Neutrophil (primary cell): ENCODE data around the gene PODXL.

Source experiments
- H3K27ac ChIP-seq: fragments of 200-600 bp; sonication (generic); 2 replicates; pipeline ENCODE4 v1.5.1; 2016; ENCODE audit warnings: mild to moderate bottlenecking, moderate library complexity
- H3K27me3 ChIP-seq: fragments of 200-600 bp; sonication (generic); 2 replicates; pipeline ENCODE4 v1.6.0; 2016; ENCODE audit warnings: mild to moderate bottlenecking
- H3K36me3 ChIP-seq: fragments of 200-600 bp; sonication (generic); 2 replicates; pipeline ENCODE4 v1.5.1; 2017
- H3K4me1 ChIP-seq, 2 experiments: fragments of 200-600 bp in 1 of 2; sonication (generic) in 1 of 2; 1 replicate in 1 of 2; 2 replicates in 1 of 2; pipeline versions ENCODE4 v1.5.1 to v1.6.1; 2013 to 2016; ENCODE audit warnings: low read depth in 1 of 2, low read length in 1 of 2, mild to moderate bottlenecking in 1 of 2, moderate library complexity in 1 of 2; ENCODE audit not compliant: control insufficient read depth in 1 of 2, insufficient read depth in 1 of 2
- H3K4me3 ChIP-seq, 2 experiments: fragments of 200-600 bp in 1 of 2; sonication (generic) in 1 of 2; 1 replicate in 1 of 2; 2 replicates in 1 of 2; pipeline ENCODE4 v1.5.1; 2013 to 2016; ENCODE audit warnings: low read depth in 1 of 2, low read length in 1 of 2, mild to moderate bottlenecking in 1 of 2, moderate library complexity in 1 of 2
- H3K9me3 ChIP-seq: fragments of 200-600 bp; sonication (generic); 2 replicates; pipeline ENCODE4 v1.5.1; 2016
- TF ChIP-seq, protein P1 (sequence below): fragments of 200-600 bp; sonication (generic); IDR thresholded peaks from 2 replicates; pipeline ENCODE4 v1.5.1; 2016; ENCODE audit warnings: antibody characterized with exemption

PODXL gene

DNA sequence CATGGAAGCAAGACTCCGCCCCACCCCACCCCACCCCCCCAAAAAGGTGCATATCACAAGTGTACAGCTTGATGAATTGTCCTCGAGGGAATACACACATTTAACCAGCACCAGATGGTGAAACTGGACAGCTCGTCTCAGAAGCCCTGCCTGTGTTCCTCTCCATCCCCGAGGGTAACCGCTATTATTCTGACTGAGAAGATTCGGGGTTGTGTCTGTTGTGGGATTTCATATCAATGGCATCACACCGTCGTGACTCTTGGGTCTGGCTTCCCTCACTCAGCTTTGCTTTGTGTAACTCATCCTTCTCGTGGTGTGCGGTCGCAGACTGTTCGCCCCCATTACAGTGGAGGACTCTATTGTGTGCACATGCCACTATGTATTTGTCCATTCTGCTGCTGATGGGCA lies 18.9 kb downstream of the PODXL start:
- Histone ChIP-seq H3K27me3 (no peaks in the 10 kb centered on the region), H3K9me3 (no peaks in the 10 kb centered on the region), H3K4me1 (no peaks in the 10 kb centered on the region), H3K36me3 (no peaks in the 10 kb centered on the region), H3K27ac (no peak overlapping the region), H3K4me3 (no peak overlapping the region)
- TF ChIP-seq, protein P1, sequence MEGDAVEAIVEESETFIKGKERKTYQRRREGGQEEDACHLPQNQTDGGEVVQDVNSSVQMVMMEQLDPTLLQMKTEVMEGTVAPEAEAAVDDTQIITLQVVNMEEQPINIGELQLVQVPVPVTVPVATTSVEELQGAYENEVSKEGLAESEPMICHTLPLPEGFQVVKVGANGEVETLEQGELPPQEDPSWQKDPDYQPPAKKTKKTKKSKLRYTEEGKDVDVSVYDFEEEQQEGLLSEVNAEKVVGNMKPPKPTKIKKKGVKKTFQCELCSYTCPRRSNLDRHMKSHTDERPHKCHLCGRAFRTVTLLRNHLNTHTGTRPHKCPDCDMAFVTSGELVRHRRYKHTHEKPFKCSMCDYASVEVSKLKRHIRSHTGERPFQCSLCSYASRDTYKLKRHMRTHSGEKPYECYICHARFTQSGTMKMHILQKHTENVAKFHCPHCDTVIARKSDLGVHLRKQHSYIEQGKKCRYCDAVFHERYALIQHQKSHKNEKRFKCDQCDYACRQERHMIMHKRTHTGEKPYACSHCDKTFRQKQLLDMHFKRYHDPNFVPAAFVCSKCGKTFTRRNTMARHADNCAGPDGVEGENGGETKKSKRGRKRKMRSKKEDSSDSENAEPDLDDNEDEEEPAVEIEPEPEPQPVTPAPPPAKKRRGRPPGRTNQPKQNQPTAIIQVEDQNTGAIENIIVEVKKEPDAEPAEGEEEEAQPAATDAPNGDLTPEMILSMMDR: no peak

DNA sequence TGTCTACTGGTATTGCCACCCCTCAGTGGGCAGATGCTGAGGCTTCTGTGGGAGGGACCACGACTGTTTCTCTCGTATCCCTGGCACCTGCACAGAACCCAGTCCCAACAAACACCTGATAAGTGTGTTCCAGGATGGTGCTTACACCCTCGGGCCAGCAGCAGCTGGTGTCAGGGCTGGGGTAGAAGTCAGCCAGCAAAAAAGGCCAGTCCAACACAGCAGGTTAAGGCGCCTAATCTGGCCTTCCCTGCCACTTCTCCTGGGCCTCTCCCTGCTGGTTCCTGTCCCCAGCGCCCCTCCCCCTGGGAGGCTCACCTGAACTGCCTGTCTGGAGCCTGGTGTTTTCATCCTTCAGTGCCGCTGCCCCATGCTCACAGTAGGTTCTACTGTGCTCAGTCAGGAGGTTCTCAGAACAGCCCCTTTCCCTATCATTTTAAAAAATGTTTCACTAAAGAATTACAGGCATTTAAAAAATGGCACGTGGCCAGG lies 20.0 kb downstream of the PODXL start:
- Histone ChIP-seq H3K27ac (no peak overlapping the region), H3K27me3 (no peaks in the 10 kb centered on the region), H3K4me3 (no peak overlapping the region), H3K36me3 (no peaks in the 10 kb centered on the region), H3K4me1 (no peaks in the 10 kb centered on the region), H3K9me3 (no peaks in the 10 kb centered on the region)
- TF ChIP-seq, protein P1: no peak

DNA sequence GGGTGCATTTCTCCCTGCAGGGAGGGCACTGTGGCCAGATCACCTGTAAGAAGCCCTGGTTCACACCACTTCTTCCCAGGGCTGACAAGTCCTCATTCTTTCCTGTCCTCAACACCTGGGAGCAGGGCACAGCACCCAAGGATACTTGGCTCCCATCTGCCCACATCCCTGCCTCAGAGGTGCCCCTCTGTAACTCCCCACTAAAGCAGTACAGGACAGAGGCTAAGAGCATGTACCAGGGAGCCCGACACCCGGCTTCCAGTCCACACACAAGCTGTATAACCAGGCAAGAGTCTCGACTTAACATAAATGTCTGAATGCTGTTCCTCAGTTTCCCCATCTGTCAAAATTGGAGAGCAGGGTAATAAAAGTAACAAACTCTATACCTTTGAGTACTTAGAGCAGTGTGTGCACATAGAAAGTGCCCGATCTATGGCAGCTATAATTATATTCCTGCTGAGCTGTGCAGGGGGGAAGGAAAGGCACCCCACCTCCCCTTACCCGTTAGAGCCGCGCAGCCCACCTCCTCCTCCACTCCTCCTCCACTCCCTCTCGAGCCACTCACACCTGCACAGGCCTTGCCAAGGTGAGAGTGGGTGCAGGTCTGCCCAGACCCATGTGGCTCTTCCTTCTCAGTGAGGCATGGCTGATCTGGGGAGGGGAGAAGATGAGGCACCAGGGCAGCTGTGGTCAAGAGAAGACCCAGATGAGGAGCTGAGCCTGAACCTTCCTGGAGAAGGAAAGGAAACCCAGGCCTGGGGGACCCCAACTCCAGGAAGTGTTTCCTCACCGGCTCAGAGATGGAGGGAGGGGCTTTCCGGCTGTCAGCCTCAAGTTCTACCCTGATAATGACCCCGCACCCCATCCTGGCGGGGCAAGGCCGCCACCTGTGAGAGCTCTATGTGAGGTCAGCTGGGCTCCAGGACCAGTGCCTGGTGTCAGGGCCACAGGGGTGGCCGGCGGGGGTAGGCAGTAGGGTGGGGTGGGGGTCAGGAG lies 22.6 kb downstream of the PODXL start:
- no peak overlapping the region for H3K27ac ChIP-seq
- no peaks in the 10 kb centered on the region for H3K4me1 ChIP-seq
- H3K27me3 ChIP-seq: no peaks in the 10 kb centered on the region
- no peak overlapping the region for H3K4me3 ChIP-seq
- H3K9me3 ChIP-seq: no peaks in the 10 kb centered on the region
- TF ChIP-seq, protein P1: no peak
- H3K36me3 ChIP-seq: no peaks in the 10 kb centered on the region

DNA sequence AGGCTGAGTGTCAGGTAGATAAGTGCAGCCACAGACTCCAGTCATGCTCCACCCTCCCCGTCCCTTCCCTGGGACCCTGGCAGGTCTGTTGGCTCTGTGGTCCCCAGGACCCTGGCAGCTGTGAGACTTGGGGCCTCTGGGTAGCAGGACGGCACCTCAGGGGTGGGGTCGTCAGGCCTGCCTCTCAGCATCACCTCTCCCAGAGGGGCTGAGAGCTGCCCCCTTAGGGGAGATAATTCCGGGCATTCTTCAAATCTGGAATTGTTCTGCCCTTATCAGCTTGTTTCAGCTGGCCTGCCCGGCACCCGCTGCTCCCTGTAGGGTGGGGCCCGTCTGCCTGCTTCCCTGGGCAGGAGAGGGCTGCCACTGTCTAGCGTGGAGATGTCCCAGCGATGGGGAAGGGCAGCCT lies 23.3 kb downstream of the PODXL start:
- no peaks in the 10 kb centered on the region for H3K4me1 ChIP-seq
- H3K27me3 ChIP-seq: no peaks in the 10 kb centered on the region
- no peak overlapping the region for H3K27ac ChIP-seq
- no peaks in the 10 kb centered on the region for H3K36me3 ChIP-seq
- TF ChIP-seq, protein P1: no peak
- no peaks in the 10 kb centered on the region for H3K9me3 ChIP-seq
- no peak overlapping the region for H3K4me3 ChIP-seq

DNA sequence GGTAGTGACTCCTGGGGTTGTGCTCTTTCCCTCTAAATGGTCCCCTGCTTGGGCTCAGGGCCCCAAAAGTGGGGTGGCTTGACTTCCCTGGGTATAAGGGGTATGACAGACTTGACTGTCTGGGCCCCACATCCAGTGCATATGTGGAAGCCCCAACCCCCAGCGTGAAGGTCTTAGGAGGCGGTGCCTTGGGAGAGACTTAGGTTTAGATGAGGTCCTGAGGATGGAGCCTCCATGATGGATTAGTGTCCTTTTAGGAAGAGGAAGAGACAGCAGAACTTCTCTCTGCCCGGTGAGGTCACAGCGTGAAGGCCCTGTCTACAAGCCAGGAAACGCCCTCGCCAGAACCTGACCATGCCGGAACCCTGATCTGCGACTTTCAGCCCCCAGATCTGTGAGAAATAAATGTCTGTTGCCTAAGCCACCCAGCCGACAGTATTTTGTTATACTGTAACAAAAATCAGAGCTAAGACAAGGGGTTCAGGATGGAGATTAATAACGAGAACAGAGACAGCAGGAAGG lies 23.8 kb downstream of the PODXL start:
- Histone ChIP-seq H3K27ac (no peak overlapping the region), H3K27me3 (no peaks in the 10 kb centered on the region), H3K9me3 (no peaks in the 10 kb centered on the region), H3K36me3 (no peaks in the 10 kb centered on the region), H3K4me1 (no peaks in the 10 kb centered on the region), H3K4me3 (no peak overlapping the region)
- TF ChIP-seq, protein P1: no peak
